ENCODE results near the gene CENPS.

Gene CENPS

DNA sequence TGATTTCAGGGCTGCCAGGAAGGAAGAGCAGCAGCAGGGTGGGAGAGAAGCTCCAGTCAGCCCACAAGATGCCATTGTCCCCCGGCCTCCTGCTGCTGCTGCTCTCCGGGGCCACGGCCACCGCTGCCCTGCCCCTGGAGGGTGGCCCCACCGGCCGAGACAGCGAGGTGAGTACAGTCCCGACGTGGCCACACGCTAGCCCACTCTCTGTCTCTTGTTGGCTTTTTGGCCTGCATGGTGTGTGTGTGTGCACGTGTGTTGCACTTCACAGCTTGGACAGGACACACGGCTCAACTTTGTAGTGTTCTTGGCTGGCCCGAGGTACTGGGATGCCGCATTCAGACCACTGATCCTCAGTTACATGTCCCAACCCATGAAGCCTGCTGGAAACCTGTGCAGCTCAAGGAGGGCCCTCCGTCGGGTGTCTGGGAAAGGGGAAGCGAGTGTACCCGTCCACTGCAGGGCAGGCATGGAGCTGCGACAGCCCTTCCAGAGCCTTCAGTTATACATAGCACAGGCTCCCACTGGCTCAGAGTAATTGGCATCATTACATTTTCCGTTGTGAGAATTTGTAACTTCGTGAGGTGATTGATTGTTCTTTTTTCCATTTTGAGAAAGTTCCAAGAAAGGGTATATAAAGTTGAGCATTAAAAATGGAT lies 20.1 kb downstream of the CENPS start:
- no peaks in the 10 kb centered on the region for H3K9me3 ChIP-seq (ENCODE audit: severe bottlenecking)
- DNase-seq (ENCODE audit: low spot score): no peak
- ATAC-seq (ENCODE audit: low read depth): 0 out of 3 replicates have a peak, but pooled peaks have one; percentile 15
- H3K4me1 ChIP-seq (ENCODE audit: insufficient read depth, poor library complexity, severe bottlenecking): no peaks in the 10 kb centered on the region
- H3K4me3 ChIP-seq (ENCODE audit: severe bottlenecking): no peak overlapping the region
- TF ChIP-seq, protein P1, sequence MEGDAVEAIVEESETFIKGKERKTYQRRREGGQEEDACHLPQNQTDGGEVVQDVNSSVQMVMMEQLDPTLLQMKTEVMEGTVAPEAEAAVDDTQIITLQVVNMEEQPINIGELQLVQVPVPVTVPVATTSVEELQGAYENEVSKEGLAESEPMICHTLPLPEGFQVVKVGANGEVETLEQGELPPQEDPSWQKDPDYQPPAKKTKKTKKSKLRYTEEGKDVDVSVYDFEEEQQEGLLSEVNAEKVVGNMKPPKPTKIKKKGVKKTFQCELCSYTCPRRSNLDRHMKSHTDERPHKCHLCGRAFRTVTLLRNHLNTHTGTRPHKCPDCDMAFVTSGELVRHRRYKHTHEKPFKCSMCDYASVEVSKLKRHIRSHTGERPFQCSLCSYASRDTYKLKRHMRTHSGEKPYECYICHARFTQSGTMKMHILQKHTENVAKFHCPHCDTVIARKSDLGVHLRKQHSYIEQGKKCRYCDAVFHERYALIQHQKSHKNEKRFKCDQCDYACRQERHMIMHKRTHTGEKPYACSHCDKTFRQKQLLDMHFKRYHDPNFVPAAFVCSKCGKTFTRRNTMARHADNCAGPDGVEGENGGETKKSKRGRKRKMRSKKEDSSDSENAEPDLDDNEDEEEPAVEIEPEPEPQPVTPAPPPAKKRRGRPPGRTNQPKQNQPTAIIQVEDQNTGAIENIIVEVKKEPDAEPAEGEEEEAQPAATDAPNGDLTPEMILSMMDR (IDR thresholded peaks at IDR 0.05; ENCODE audit: poor library complexity, severe bottlenecking): no peak
- H3K36me3 ChIP-seq (ENCODE audit: low read depth): peaks cover 4% of the 10 kb centered on the region; the same call in 1 of the 2 replicates
- H3K27me3 ChIP-seq (ENCODE audit: insufficient read depth, poor library complexity, severe bottlenecking): no peaks in the 10 kb centered on the region
- no peak overlapping the region for H3K27ac ChIP-seq (ENCODE audit: poor library complexity, severe bottlenecking)

DNA sequence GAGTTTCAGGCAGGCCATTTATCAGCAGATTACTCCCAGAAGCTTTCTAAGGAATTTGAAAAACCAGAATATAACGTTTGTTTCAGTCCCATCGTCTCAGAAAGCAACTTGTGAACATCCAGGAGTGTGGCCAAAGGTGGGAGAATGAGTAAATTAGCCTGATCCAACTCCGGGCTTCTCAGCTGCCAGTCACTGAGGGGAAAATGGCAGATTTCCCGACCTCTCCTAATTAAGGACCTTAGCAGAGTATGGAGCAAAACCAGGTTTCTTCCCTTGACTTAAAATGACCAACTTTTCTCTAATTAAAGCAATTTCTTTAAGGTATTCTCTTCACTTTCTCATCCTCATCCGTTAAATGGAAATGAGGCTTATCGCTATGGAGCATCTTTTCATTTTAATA lies 20.6 kb downstream of the CENPS start:
- TF ChIP-seq, protein P1 (IDR thresholded peaks at IDR 0.05; ENCODE audit: poor library complexity, severe bottlenecking): no peak
- H3K36me3 ChIP-seq (ENCODE audit: low read depth): 0 out of 2 replicates have a peak, but pooled peaks cover 3% of the 10 kb centered on the region
- H3K27me3 ChIP-seq (ENCODE audit: insufficient read depth, poor library complexity, severe bottlenecking): no peaks in the 10 kb centered on the region
- ATAC-seq (ENCODE audit: low read depth) (no peak), DNase-seq (ENCODE audit: low spot score) (no peak)
- no peaks in the 10 kb centered on the region for H3K9me3 ChIP-seq (ENCODE audit: severe bottlenecking)
- H3K4me3 ChIP-seq (ENCODE audit: severe bottlenecking): no peak overlapping the region
- H3K27ac ChIP-seq (ENCODE audit: poor library complexity, severe bottlenecking): no peak overlapping the region
- H3K4me1 ChIP-seq (ENCODE audit: insufficient read depth, poor library complexity, severe bottlenecking): no peaks in the 10 kb centered on the region

DNA sequence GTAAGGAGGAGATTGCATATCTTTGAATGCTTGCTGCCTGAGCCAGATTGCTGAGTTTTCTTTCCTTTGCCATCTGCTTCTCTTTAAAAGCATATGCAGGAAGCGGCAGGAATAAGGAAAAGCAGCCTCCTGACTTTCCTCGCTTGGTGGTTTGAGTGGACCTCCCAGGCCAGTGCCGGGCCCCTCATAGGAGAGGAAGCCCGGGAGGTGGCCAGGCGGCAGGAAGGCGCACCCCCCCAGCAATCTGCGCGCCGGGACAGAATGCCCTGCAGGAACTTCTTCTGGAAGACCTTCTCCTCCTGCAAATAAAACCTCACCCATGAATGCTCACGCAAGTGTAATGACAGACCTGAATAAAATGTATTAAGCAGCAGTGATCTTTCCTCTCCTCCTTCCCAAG lies 21.1 kb downstream of the CENPS start:
- no peak for DNase-seq (ENCODE audit: low spot score)
- Histone ChIP-seq H3K27ac (ENCODE audit: poor library complexity, severe bottlenecking) (no peak overlapping the region), H3K9me3 (ENCODE audit: severe bottlenecking) (no peaks in the 10 kb centered on the region), H3K27me3 (ENCODE audit: insufficient read depth, poor library complexity, severe bottlenecking) (no peaks in the 10 kb centered on the region), H3K4me3 (ENCODE audit: severe bottlenecking) (no peak overlapping the region), H3K36me3 (ENCODE audit: low read depth) (0 out of 2 replicates have a peak, but pooled peaks cover 3% of the 10 kb centered on the region), H3K4me1 (ENCODE audit: insufficient read depth, poor library complexity, severe bottlenecking) (peaks cover 4% of the 10 kb centered on the region)
- TF ChIP-seq, protein P1 (IDR thresholded peaks at IDR 0.05; ENCODE audit: poor library complexity, severe bottlenecking): no peak
- ATAC-seq (ENCODE audit: low read depth): peak; percentile 24; the same call in 1 of the 3 replicates

DNA sequence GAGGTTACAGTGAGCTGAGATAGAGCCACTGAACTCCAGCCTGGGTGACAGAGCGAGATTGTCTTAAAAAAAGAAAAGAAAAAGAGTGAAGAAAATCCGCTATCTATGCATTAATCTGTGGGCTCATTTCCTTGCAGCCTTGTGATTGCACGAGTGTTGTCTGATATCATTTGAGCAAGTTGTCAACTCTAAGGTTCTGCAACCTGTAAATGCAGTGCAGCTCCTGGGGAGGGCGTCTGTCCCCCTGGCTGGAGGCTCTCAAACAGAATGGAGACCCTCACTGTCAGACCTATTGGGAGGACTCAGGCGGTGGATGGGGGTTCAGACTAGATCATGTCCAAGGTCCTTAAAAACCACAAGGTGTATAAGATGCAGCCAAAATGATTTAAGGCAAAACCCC lies 25.8 kb downstream of the CENPS start:
- H3K4me1 ChIP-seq (ENCODE audit: insufficient read depth, poor library complexity, severe bottlenecking): peaks cover 24% of the 10 kb centered on the region

More for the DNA sequence above, 25.8 kb downstream of the CENPS start:
- ATAC-seq (ENCODE audit: low read depth) (no peak), DNase-seq (ENCODE audit: low spot score) (no peak)
- TF ChIP-seq, protein P1 (IDR thresholded peaks at IDR 0.05; ENCODE audit: poor library complexity, severe bottlenecking): no peak
- no peaks in the 10 kb centered on the region for H3K27me3 ChIP-seq (ENCODE audit: insufficient read depth, poor library complexity, severe bottlenecking)
- no peak overlapping the region for H3K4me3 ChIP-seq (ENCODE audit: severe bottlenecking)
- peak overlapping the region; percentile 27 for H3K27ac ChIP-seq (ENCODE audit: poor library complexity, severe bottlenecking)
- no peaks in the 10 kb centered on the region for H3K9me3 ChIP-seq (ENCODE audit: severe bottlenecking)
- H3K36me3 ChIP-seq (ENCODE audit: low read depth): peaks cover 10% of the 10 kb centered on the region; the same call in 1 of the 2 replicates

Data from RWPE2 (cell line).